Measurements from ENCODE around the gene BLMH.

DNA sequence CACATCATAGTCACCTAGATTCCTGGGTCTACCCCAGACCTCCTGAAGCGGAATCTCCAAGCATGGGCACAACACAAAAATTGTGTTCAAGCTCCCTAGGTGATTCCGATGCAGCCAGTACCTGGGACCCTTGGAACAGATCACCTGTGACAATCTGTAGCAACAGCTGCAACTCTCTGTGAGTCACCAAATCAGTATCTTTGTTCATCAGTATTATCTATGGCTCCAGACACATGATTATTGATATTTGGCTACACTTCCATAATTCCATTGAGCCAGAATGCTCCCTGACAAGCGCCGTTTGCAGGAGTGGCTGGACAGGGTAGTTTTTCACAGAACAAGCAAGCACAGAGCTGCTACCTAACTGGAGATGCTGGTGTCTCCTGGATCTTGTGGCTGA is 72.4 kb downstream of the BLMH start:
- TF ChIP-seq, protein P1, sequence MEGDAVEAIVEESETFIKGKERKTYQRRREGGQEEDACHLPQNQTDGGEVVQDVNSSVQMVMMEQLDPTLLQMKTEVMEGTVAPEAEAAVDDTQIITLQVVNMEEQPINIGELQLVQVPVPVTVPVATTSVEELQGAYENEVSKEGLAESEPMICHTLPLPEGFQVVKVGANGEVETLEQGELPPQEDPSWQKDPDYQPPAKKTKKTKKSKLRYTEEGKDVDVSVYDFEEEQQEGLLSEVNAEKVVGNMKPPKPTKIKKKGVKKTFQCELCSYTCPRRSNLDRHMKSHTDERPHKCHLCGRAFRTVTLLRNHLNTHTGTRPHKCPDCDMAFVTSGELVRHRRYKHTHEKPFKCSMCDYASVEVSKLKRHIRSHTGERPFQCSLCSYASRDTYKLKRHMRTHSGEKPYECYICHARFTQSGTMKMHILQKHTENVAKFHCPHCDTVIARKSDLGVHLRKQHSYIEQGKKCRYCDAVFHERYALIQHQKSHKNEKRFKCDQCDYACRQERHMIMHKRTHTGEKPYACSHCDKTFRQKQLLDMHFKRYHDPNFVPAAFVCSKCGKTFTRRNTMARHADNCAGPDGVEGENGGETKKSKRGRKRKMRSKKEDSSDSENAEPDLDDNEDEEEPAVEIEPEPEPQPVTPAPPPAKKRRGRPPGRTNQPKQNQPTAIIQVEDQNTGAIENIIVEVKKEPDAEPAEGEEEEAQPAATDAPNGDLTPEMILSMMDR (IDR thresholded peaks at IDR 0.05; ENCODE audit: low read length): no peak
- no peak for TF ChIP-seq EZH2phosphoT487 (IDR thresholded peaks at IDR 0.05; ENCODE audit: low read length)
